HepG2 (cell line): Measurements from ENCODE around the gene COX5B. TPM values are rescaled to one million over a fixed set of nuclear protein-coding genes. Genes with fewer than 3 reads are reported as not detected.

ENCODE experiments used
- ATAC-seq: fragments of 200-7000 bp; cut with Tn5 transposase; 3 replicates; pipeline ENCODE4 v1.9.1; 2020; ENCODE audit warnings: mild to moderate bottlenecking, moderate library complexity
- BruUV-seq: library from RNA; stranded (reverse); fragments of 400-500 nt; replicated peaks from 2 replicates; lab custom pipeline; 2021; lab: Mats Ljungman, UMichigan
- CTCF ChIA-PET: fragments of 300-600 bp; formaldehyde crosslinking; extraction: SDS; loops from one replicate; lab custom pipeline; 2021; ENCODE audit warnings: low total read pairs, inconsistent platforms, low intra/inter-chr PET ratio; lab: Yijun Ruan, JAX
- POLR2A ChIA-PET: fragments of 350-600 bp; sonication (Branson Sonifier 250); formaldehyde crosslinking; loops from one replicate; lab custom pipeline; 2020; ENCODE audit warnings: antibody characterized with exemption, inconsistent platforms; lab: Yijun Ruan, JAX
- DNase-seq: peaks from one replicate; pipeline ENCODE4 v3.0.0-alpha.2; 2015; ENCODE audit warnings: low spot score
- FAIRE-seq: peaks from 3 replicates; lab custom pipeline; 2011; peaks lifted over from hg19 to GRCh38; lab: Jason Lieb, UNC
- H2AFZ ChIP-seq: one replicate; pipeline ENCODE4 v1.6.1; 2011; ENCODE audit warnings: low read length, inconsistent platforms
- H3K27ac ChIP-seq: fragments of 300-600 bp; 3 replicates; pipeline ENCODE4 v1.8.0; 2011; ENCODE audit warnings: mixed run types, mild to moderate bottlenecking, mixed read lengths, low read length, inconsistent platforms; ENCODE audit not compliant: insufficient read depth; ENCODE audit errors: extremely low read length
- H3K27me3 ChIP-seq, 2 experiments: fragments of 200-600 bp in 1 of 2; 2 replicates in 1 of 2; 3 replicates in 1 of 2; pipeline versions ENCODE4 v1.6.0 to v1.8.0; 2011; ENCODE audit warnings: low read length in 2 of 2, mild to moderate bottlenecking in 2 of 2, moderate library complexity in 2 of 2, inconsistent platforms in 1 of 2; ENCODE audit not compliant: insufficient read depth in 2 of 2, control insufficient read depth in 1 of 2
- H3K36me3 ChIP-seq, 2 experiments: fragments of 200-600 bp in 1 of 2; replicated peaks in 1 of 2; 2 replicates in 1 of 2; 3 replicates in 1 of 2; pipeline versions ENCODE4 v1.5.1 to v1.8.0; 2011; ENCODE audit warnings: low read length in 2 of 2, inconsistent platforms in 1 of 2; ENCODE audit not compliant: insufficient read depth in 2 of 2, control insufficient read depth in 1 of 2
- H3K4me1 ChIP-seq: 2 replicates; pipeline ENCODE4 v1.5.1; 2012; ENCODE audit warnings: low read length, inconsistent platforms; ENCODE audit not compliant: insufficient read depth
- H3K4me2 ChIP-seq: 2 replicates; pipeline ENCODE4 v1.6.0; 2011; ENCODE audit warnings: low read depth, low read length, inconsistent platforms
- H3K4me3 ChIP-seq, 3 experiments: fragments of 200-600 bp in 1 of 3; sonication (generic), shearing (Covaris generic) in 1 of 3; replicated peaks in 1 of 3; 2 replicates each; pipeline ENCODE4 v1.5.1; 2011 to 2016; ENCODE audit warnings: low read length in 3 of 3, inconsistent platforms in 2 of 3, low read depth in 2 of 3, mild to moderate bottlenecking in 2 of 3, control low read depth in 1 of 3, mixed read lengths in 1 of 3; ENCODE audit not compliant: insufficient read depth in 1 of 3
- H3K79me2 ChIP-seq: one replicate; pipeline ENCODE4 v1.6.1; 2011; ENCODE audit warnings: low read length, inconsistent platforms; ENCODE audit not compliant: insufficient read depth
- H3K9ac ChIP-seq: 2 replicates; pipeline ENCODE4 v1.6.0; 2011; ENCODE audit warnings: mild to moderate bottlenecking, low read depth, low read length, inconsistent platforms; ENCODE audit not compliant: insufficient read depth
- H3K9me3 ChIP-seq: 2 replicates; pipeline ENCODE4 v1.5.1; 2012; ENCODE audit warnings: mild to moderate bottlenecking, low read length
- H4K20me1 ChIP-seq: 2 replicates; pipeline ENCODE4 v1.6.0; 2011; ENCODE audit warnings: inconsistent platforms, mild to moderate bottlenecking, low read length, moderate library complexity; ENCODE audit not compliant: insufficient read depth
- HOXA5 ChIP-seq: sonication (generic); formaldehyde crosslinking; IDR thresholded peaks from 2 replicates; pipeline ENCODE4 v1.4.0; 2020; ENCODE audit warnings: missing genetic modification reagents
- KDM1A ChIP-seq: IDR thresholded peaks from 2 replicates; pipeline ENCODE4 v1.6.1; 2016; ENCODE audit warnings: missing compliant biosample characterization
- MLX ChIP-seq: IDR thresholded peaks from 2 replicates; pipeline ENCODE4 v1.6.1; 2016
- NFAT5 ChIP-seq: sonication (generic); formaldehyde crosslinking; IDR thresholded peaks from 2 replicates; pipeline ENCODE4 v1.4.0; 2020; ENCODE audit warnings: missing genetic modification reagents
- SMAD1 ChIP-seq: sonication (generic); formaldehyde crosslinking; IDR thresholded peaks from 2 replicates; pipeline ENCODE4 v1.4.0; 2020; ENCODE audit warnings: missing genetic modification reagents, low read depth, mild to moderate bottlenecking, borderline replicate concordance
- TCF7 ChIP-seq: sonication (generic); IDR thresholded peaks from 2 replicates; pipeline ENCODE4 v1.6.1; 2016; ENCODE audit warnings: antibody characterized with exemption, low read depth
- ZBTB4 ChIP-seq: sonication (generic); formaldehyde crosslinking; IDR thresholded peaks from 2 replicates; pipeline ENCODE4 v1.4.0; 2020; ENCODE audit warnings: missing genetic modification reagents, mild to moderate bottlenecking, borderline replicate concordance
- ZNF343 ChIP-seq: sonication (generic); formaldehyde crosslinking; IDR thresholded peaks from 2 replicates; pipeline ENCODE4 v1.4.0; 2020; ENCODE audit warnings: mild to moderate bottlenecking, missing genetic modification reagents
- ZNF382 ChIP-seq: sonication (generic); formaldehyde crosslinking; IDR thresholded peaks from 2 replicates; pipeline ENCODE4 v1.5.0; 2020; ENCODE audit warnings: missing genetic modification reagents, mild to moderate bottlenecking, borderline replicate concordance
- ZNF431 ChIP-seq: sonication (generic); formaldehyde crosslinking; IDR thresholded peaks from 2 replicates; pipeline ENCODE4 v1.9.0; 2022; ENCODE audit warnings: missing genetic modification reagents, low read depth, mild to moderate bottlenecking, borderline replicate concordance
- ZNF784 ChIP-seq: sonication (generic); formaldehyde crosslinking; IDR thresholded peaks from 2 replicates; pipeline ENCODE4 v1.5.1; 2020; ENCODE audit warnings: missing genetic modification reagents, mild to moderate bottlenecking, borderline replicate concordance
- WGBS: methylation state at CpG from one replicate; pipeline ENCODE4 v1.1.6; 2017; ENCODE audit warnings: low lambda C conversion rate; 5-methylcytosine and 5-hydroxymethylcytosine counted together
- in situ Hi-C: cut with HindIII; loops from 2 replicates; pipeline ENCODE4 v1.10.0; 2017; ENCODE audit warnings: low pct_unique_long_range_greater_than_20kb; ENCODE audit not compliant: extremely low pct_ligation_motif_present
- intact Hi-C: fragments of 100-400 bp; cut with micrococcal nuclease; formaldehyde crosslinking; loops from one replicate; pipeline ENCODE4 v1.10.0; 2022; ENCODE audit not compliant: unreplicated experiment
- polyA plus RNA-seq, 8 experiments: library from polyadenylated mRNA; depleted of rRNA in 3 of 8; stranded (reverse) in 7 of 8; unstranded in 1 of 8; fragments of >200 nt; fragmentation: Illumina TruSeq in 4 of 8; extraction: Trizol in 4 of 8; gene quantifications; 2 replicates each; pipeline versions ENCODE4 v1.2.1 to v1.2.3, GENCODE V29; 2011 to 2016; ENCODE audit warnings: low read depth in 4 of 8, missing spikeins in 1 of 8, mixed read lengths in 1 of 8; ENCODE audit not compliant: insufficient read depth in 1 of 8
- total RNA-seq, 5 experiments: library from RNA; depleted of rRNA; stranded (reverse); fragments of >200 nt; fragmentation: Illumina TruSeq; extraction: Trizol; gene quantifications; 2 replicates each; pipeline ENCODE4 v1.2.3, GENCODE V29; 2016; ENCODE audit warnings: low read depth in 1 of 5

Gene COX5B
- total and polyA plus RNA-seq, 2 of the 13 experiments (the other 11 are each of a cell fraction or from before 2014, with no cell fraction given): 453 to 536 TPM

GRCh38 chr2:97676620-97677019 is 30.8 kb downstream of the COX5B start (continued):
- no peak for TF ChIP-seq ZBTB4 (CRISPR knock-in tag)
- TF ChIP-seq MLX (CRISPR knock-in tag): no peak
- TF ChIP-seq TCF7: no peak

- Histone ChIP-seq H3K27me3 (no peaks in the 10 kb centered on the region), H3K4me2 (no peak overlapping the region), H3K9me3 (no peaks in the 10 kb centered on the region), H4K20me1 (no peaks in the 10 kb centered on the region), H2AFZ (no peak overlapping the region), H3K4me1 (no peaks in the 10 kb centered on the region), H3K9ac (no peak overlapping the region), H3K4me3 (no peak overlapping the region), H3K36me3 (no peaks in the 10 kb centered on the region), H3K27ac (no peak overlapping the region), H3K79me2 (no peaks in the 10 kb centered on the region)
- intact Hi-C loops (no loop called here), in situ Hi-C loops (no loop called here)
- DNase-seq (no peak), ATAC-seq (no peak), FAIRE-seq (no peak)
- CTCF ChIA-PET: no interaction called here
- BruUV-seq: no TSS peak
- WGBS: 68% methylated on average over 2 of the region's 2 CpGs
- POLR2A ChIA-PET: no interaction called here
- no peak for TF ChIP-seq ZNF431
- TF ChIP-seq KDM1A (CRISPR knock-in tag): no peak
- TF ChIP-seq HOXA5 (CRISPR knock-in tag): no peak
- TF ChIP-seq NFAT5 (CRISPR knock-in tag): no peak
- TF ChIP-seq ZNF784 (CRISPR knock-in tag): no peak
- no peak for TF ChIP-seq ZNF343 (CRISPR knock-in tag)
- TF ChIP-seq SMAD1 (CRISPR knock-in tag): no peak
- no peak for TF ChIP-seq ZNF382 (CRISPR knock-in tag)
Observed at GRCh38 chr2:97677480-97677879, 31.6 kb downstream of the COX5B start.
